HepG2 (cell line): ENCODE measurements around the gene TUBB. TPM values are rescaled to one million over a fixed set of nuclear protein-coding genes. Genes with fewer than 3 reads are reported as not detected.

Source experiments
- BORCS8-MEF2B ChIP-seq: sonication (generic); formaldehyde crosslinking; IDR thresholded peaks from 2 replicates; pipeline ENCODE4 v1.8.0; 2022; ENCODE audit warnings: mild to moderate bottlenecking, missing genetic modification reagents
- ELK4 ChIP-seq: sonication (generic); formaldehyde crosslinking; IDR thresholded peaks from 2 replicates; pipeline ENCODE4 v1.9.0; 2021; ENCODE audit warnings: missing genetic modification reagents, borderline replicate concordance
- FOXO4 ChIP-seq: sonication (generic); formaldehyde crosslinking; conservative IDR thresholded peaks from 2 replicates; pipeline ENCODE4 v1.8.1; 2023; ENCODE audit warnings: missing genetic modification reagents
- HNRNPLL ChIP-seq: fragments of 200-400 bp; formaldehyde crosslinking; IDR thresholded peaks from 2 replicates; pipeline ENCODE4 v1.6.1; 2017; ENCODE audit warnings: mild to moderate bottlenecking, low read depth, low read length; ENCODE audit not compliant: poor library complexity, severe bottlenecking
- LBX2 ChIP-seq: sonication (generic); formaldehyde crosslinking; IDR thresholded peaks from 2 replicates; pipeline ENCODE4 v1.5.0; 2020; ENCODE audit warnings: missing genetic modification reagents, mild to moderate bottlenecking, borderline replicate concordance
- MED8 ChIP-seq: sonication (generic); formaldehyde crosslinking; IDR thresholded peaks from 2 replicates; pipeline ENCODE4 v1.8.1; 2023; ENCODE audit warnings: mild to moderate bottlenecking, missing genetic modification reagents; ENCODE audit not compliant: insufficient replicate concordance
- NR2F6 ChIP-seq, 2 experiments: IDR thresholded peaks; 2 replicates each; pipeline ENCODE4 v1.6.1; 2016; ENCODE audit warnings: antibody characterized with exemption in 1 of 2, mild to moderate bottlenecking in 1 of 2
- PRMT3 ChIP-seq: sonication (generic); formaldehyde crosslinking; IDR thresholded peaks from 2 replicates; pipeline ENCODE4 v1.8.1; 2022; ENCODE audit warnings: low read depth, mild to moderate bottlenecking, moderate library complexity, missing genetic modification reagents, borderline replicate concordance
- PRPF4 ChIP-seq: fragments of 200-400 bp; formaldehyde crosslinking; IDR thresholded peaks from 2 replicates; pipeline ENCODE4 v1.6.1; 2016; ENCODE audit warnings: low read length, low read depth; ENCODE audit not compliant: poor library complexity, severe bottlenecking
- RBM22 ChIP-seq: fragments of 200-400 bp; formaldehyde crosslinking; optimal IDR thresholded peaks from 2 replicates; pipeline ENCODE3; 2017; ENCODE audit warnings: mild to moderate bottlenecking, low read length, moderate library complexity
- SAFB2 ChIP-seq: sonication (generic); formaldehyde crosslinking; IDR thresholded peaks from 2 replicates; pipeline ENCODE4 v1.5.1; 2020; ENCODE audit warnings: missing genetic modification reagents, low read depth, mild to moderate bottlenecking, borderline replicate concordance
- SMC3 ChIP-seq: IDR thresholded peaks from 2 replicates; pipeline ENCODE4 v1.6.1; 2011; ENCODE audit warnings: low read length, improper control_type of control experiment
- TCF7L2 ChIP-seq: IDR thresholded peaks from 2 replicates; pipeline ENCODE4 v1.6.1; 2011; ENCODE audit warnings: mild to moderate bottlenecking, low read depth, low read length, moderate library complexity
- TRIM24 ChIP-seq: sonication (generic); formaldehyde crosslinking; IDR thresholded peaks from 2 replicates; pipeline ENCODE4 v1.8.0; 2022; ENCODE audit warnings: mild to moderate bottlenecking, missing genetic modification reagents
- ZBTB10 ChIP-seq: sonication (generic); formaldehyde crosslinking; IDR thresholded peaks from 2 replicates; pipeline ENCODE4 v1.4.0; 2020; ENCODE audit warnings: missing genetic modification reagents, borderline replicate concordance
- ZFP41 ChIP-seq: sonication (generic); formaldehyde crosslinking; IDR thresholded peaks from 2 replicates; pipeline ENCODE4 v1.4.0; 2020; ENCODE audit warnings: mild to moderate bottlenecking, missing genetic modification reagents, borderline replicate concordance
- ZNF160 ChIP-seq: sonication (generic); formaldehyde crosslinking; IDR thresholded peaks from 2 replicates; pipeline ENCODE4 v1.8.0; 2022; ENCODE audit warnings: mild to moderate bottlenecking, inconsistent platforms, missing genetic modification reagents
- ZNF256 ChIP-seq: sonication (generic); formaldehyde crosslinking; conservative IDR thresholded peaks from 2 replicates; pipeline ENCODE4 v1.4.0; 2020; ENCODE audit warnings: missing genetic modification reagents
- ZNF567 ChIP-seq: sonication (generic); formaldehyde crosslinking; IDR thresholded peaks from 2 replicates; pipeline ENCODE4 v1.8.1; 2023; ENCODE audit warnings: mild to moderate bottlenecking, missing genetic modification reagents, borderline replicate concordance
- ZNF652 ChIP-seq: IDR thresholded peaks from 2 replicates; pipeline ENCODE4 v1.6.1; 2016; ENCODE audit warnings: low read depth, borderline replicate concordance
- ZNF660 ChIP-seq: sonication (generic); formaldehyde crosslinking; IDR thresholded peaks from 2 replicates; pipeline ENCODE4 v1.5.1; 2020; ENCODE audit warnings: mild to moderate bottlenecking, low read depth, missing genetic modification reagents, borderline replicate concordance
- ZNF720 ChIP-seq: sonication (generic); formaldehyde crosslinking; IDR thresholded peaks from 2 replicates; pipeline ENCODE4 v1.4.0; 2020; ENCODE audit warnings: missing genetic modification reagents
- ZSCAN12 ChIP-seq: sonication (generic); formaldehyde crosslinking; IDR thresholded peaks from 2 replicates; pipeline ENCODE4 v1.9.0; 2021; ENCODE audit warnings: mild to moderate bottlenecking, missing genetic modification reagents
- polyA plus RNA-seq, 8 experiments: library from polyadenylated mRNA; depleted of rRNA in 3 of 8; stranded (reverse) in 7 of 8; unstranded in 1 of 8; fragments of >200 nt; fragmentation: Illumina TruSeq in 4 of 8; extraction: Trizol in 4 of 8; gene quantifications; 2 replicates each; pipeline versions ENCODE4 v1.2.1 to v1.2.3, GENCODE V29; 2011 to 2016; ENCODE audit warnings: low read depth in 4 of 8, missing spikeins in 1 of 8, mixed read lengths in 1 of 8; ENCODE audit not compliant: insufficient read depth in 1 of 8
- total RNA-seq, 5 experiments: library from RNA; depleted of rRNA; stranded (reverse); fragments of >200 nt; fragmentation: Illumina TruSeq; extraction: Trizol; gene quantifications; 2 replicates each; pipeline ENCODE4 v1.2.3, GENCODE V29; 2016; ENCODE audit warnings: low read depth in 1 of 5

The TUBB gene
- total and polyA plus RNA-seq, 2 of the 13 experiments (the other 11 are each of a cell fraction or from before 2014, with no cell fraction given), result 911 to 1,163 TPM

- TF ChIP-seq ELK4 (CRISPR knock-in tag) (0 out of 2 replicates have a peak, but pooled peaks have one; percentile 19), ZFP41 (peak; percentile 47), BORCS8-MEF2B (peak; percentile 41; the same call in 1 of the 2 replicates), RBM22 (peak; percentile 15), SMC3 (peak; percentile 2; the same call in 1 of the 2 replicates), ZNF256 (CRISPR knock-in tag) (no peak), ZNF720 (CRISPR knock-in tag) (peak; percentile 16; the same call in 1 of the 2 replicates), ZSCAN12 (CRISPR knock-in tag) (peak; percentile 8; the same call in 1 of the 2 replicates), PRPF4 (peak; percentile 84), PRMT3 (CRISPR knock-in tag) (0 out of 2 replicates have a peak, but pooled peaks have one; percentile 27), LBX2 (CRISPR knock-in tag) (no peak; the same call in 1 of the 2 replicates), SAFB2 (CRISPR knock-in tag) (peak; percentile 100), ZNF660 (no peak), TRIM24 (CRISPR knock-in tag) (no peak; the same call in 1 of the 2 replicates), FOXO4 (peak; percentile 90; the same call in 1 of the 2 replicates), MED8 (CRISPR knock-in tag) (peak; percentile 98), ZNF160 (peak; percentile 45), HNRNPLL (peak; percentile 90), ZBTB10 (peak; percentile 96), ZNF652 (CRISPR knock-in tag) (peak; percentile 46), NR2F6 (IDR thresholded peaks at IDR 0.05) (peak; percentile 84), NR2F6 (CRISPR knock-in tag; IDR thresholded peaks at IDR 0.05) (peak; percentile 95), TCF7L2 (no peak), ZNF567 (CRISPR knock-in tag) (peak; percentile 98)
These were observed 22.4 kb downstream of the TUBB start, which contains the start of gene FLOT1 (continued) for GRCh38 chr6:30742316-30743098.
